Limb (tissue), 2 donors: ENCODE data around the gene ZNF155.

ENCODE experiments used
- DNase-seq, 2 donors: peaks; one replicate each; pipeline ENCODE4 v3.0.0-alpha.2; 2016; ENCODE audit errors: extremely low spot score in 2 of 2

The ZNF155 gene

DNA sequence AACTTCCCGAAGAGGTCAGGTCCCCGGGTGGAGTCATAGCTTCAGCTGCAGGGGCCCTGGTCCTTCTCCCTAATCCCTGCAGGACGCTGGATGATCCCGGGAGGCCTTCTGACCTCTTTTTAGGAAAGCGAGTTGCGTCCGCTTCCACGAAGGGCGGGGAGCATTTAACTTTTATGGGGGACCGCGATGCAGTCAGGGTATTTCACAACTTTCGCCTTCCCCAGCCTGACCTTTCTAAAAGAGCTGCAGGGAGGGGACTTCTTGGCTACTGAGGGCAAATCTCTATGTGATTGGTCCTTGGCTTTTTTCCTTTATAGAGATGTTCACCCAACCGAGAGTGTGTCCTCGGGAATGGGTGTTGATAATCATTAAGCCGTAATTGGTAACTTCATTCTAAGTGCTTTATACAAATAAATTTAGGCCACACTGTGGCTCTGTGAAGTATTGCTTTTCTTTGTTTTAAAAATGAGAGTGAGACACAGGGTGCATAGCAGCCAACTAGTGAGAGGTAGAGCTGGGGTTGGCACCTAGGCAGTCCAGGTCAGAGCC is 19.5 kb downstream of the ZNF155 start:
- no peak for DNase-seq

DNA sequence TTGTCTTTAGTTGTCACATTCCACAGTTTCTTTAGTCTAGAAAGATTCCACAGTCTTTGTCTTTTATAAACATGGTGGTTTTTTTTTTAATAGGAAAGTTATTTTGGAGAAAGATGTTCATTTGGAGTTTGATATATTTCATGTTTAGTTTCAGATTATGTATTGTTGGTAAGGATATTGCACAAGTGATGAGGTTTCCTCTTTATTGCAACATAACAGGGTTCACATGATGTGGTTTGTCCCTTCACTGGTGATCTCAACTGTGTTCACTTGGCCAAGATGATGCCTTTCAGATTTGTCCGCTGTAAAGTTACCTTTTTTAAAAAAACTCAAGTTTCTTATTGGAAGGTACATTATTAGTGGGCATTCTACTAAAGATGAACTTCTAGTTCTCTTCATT is 22.0 kb downstream of the ZNF155 start:
- no peak for DNase-seq

DNA sequence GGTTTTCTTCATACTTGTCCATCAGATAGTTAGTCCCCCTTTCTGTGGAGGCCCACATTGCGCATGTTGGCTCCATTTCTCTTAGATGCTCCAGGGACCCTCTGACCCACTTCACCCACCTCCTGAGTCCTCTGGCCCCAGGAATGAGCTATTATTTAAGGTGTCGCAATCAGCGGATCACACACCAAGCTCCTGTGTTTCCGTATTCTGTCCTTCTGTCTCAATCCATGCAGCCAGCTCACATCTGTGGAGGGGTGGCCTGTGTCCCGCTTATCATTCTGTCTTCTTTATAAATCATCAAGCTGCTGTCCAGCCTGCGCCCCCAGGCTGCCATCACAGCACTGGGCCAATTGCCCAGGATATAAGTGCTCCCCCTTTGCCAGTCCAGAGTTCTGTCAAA is 23.5 kb downstream of the ZNF155 start:
- no peak for DNase-seq

DNA sequence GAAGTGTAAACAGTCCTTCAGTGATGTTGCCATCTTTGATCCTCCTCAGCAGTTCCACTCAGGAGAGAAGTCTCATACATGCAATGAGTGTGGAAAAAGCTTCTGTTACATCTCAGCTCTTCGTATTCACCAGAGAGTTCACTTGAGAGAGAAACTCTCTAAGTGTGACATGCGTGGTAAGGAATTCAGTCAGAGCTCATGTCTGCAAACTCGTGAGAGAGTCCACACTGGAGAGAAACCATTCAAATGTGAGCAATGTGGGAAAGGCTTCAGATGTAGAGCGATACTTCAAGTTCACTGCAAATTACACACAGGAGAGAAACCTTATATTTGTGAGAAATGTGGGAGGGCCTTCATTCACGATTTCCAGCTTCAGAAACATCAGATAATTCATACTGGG is 26.5 kb downstream of the ZNF155 start:
- no peak for DNase-seq

GRCh38 chr19:44019498-44019897 is 35.5 kb downstream of the ZNF155 start:
- no peak for DNase-seq

DNA sequence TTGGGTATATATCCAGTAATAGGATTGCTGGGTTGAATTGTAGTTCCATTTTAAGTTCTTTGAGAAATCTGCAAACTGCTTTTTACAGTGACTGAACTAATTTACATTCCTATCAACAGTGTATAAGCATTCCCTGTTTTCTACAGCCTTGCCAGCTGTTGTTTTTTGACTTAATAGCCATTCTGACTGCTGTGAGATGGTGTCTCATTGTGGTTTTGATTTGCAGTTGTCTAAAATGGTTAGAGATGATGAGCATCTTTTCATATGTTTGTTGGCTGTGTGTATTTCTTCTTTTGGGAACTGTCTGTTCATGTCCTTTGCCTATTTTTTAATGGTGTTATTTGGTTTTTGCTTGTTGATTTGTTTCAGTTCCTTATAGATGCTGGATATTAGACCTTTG is 37.2 kb downstream of the ZNF155 start:
- DNase-seq: no peak

DNA sequence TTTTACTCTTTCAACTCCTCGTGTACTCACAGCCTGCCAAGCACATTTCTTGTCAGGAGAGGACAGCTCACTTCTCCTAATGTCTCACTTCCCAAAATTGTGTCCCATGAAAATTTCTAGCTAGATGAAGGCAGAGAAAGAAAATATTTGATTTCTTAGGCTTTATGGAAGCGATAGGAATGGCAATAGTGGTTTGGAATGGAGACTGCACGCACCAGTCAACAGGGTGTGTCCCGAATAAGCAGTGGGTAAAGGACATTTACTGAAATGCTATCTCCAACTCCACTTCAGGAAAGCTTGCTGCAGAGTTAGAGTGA is 40.9 kb downstream of the ZNF155 start:
- DNase-seq: no peak

GRCh38 chr19:44025217-44025936 is 41.4 kb downstream of the ZNF155 start, which contains the start of gene ZNF222:
ZNF222 (plus strand) TSS chr19:44025379; CDS start chr19:44025437, 58 bp downstream.
- peak; percentile 87 to 90 for DNase-seq

DNA sequence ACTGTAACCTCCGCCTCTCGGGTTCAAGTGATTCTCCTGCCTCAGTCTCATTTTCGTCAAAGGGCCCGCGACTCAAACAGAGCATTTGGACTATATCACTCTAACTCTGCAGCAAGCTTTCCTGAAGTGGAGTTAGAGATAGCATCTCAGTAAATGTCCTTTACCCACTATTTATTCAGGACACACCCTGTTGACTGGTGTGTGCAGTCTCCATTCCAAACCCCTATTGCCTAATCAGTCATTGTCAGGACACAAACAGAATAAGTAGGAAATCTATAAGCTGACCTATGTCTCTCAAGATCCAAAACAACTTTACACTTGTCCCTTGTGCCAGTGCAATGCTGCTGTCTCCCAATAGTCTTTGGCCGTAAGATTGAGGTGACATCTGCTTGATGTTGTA is 42.6 kb downstream of the ZNF155 start:
- DNase-seq: no peak

GRCh38 chr19:44032001-44032610 is 48.1 kb downstream of the ZNF155 start:
- no peak for DNase-seq

DNA sequence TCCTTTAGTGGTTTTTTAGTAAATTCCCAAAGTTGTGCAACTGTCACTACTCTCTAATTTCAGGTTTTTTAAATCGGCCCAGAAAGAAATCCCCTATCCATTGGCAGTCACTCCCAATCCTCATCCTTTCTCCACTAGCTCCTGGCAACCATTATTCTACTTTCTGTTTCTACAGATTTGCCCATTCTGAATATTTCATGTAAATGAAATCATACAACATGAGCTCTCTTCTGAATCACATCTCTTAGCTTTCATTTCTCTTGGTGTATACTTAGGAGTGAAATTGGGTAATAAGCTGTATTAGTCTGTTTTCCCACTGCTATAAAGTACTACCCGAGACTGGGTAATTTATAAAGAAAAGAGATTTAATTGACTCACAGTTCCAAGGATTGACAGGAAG is 58.2 kb downstream of the ZNF155 start:
- DNase-seq: no peak
